ENCODE data around the gene NHEJ1.

DNA sequence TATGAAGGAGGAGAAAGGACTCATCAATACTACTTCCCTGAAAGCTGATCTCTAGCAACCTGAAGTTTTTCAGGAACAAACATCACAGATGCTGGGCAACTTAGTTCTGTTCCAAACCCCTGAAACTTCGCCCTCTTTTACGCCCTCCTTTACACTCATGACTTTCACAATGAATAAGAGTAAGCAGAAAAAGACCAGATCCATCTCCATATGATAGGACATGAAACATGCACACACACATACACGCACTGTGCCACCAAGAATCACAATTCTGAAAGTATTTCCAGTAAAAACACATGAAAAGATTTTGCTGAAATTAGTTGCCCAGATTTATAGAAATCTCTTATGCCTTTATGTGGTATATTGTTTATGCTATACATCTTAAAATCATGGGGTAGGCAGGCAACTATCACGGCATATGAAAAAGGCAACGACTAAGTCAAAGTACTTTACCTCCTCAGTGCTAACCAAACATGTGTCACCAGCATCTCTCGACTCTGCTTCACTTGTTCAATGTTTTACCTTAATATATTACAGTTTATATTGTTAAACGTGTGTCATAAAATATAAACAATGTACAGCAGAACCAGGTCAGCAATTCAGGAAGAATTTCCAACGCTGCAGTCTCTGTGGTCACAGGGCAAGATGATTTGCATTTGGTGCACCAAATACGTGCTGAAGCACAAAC is 47.8 kb downstream of the NHEJ1 start:
- TF ChIP-seq, protein P1, sequence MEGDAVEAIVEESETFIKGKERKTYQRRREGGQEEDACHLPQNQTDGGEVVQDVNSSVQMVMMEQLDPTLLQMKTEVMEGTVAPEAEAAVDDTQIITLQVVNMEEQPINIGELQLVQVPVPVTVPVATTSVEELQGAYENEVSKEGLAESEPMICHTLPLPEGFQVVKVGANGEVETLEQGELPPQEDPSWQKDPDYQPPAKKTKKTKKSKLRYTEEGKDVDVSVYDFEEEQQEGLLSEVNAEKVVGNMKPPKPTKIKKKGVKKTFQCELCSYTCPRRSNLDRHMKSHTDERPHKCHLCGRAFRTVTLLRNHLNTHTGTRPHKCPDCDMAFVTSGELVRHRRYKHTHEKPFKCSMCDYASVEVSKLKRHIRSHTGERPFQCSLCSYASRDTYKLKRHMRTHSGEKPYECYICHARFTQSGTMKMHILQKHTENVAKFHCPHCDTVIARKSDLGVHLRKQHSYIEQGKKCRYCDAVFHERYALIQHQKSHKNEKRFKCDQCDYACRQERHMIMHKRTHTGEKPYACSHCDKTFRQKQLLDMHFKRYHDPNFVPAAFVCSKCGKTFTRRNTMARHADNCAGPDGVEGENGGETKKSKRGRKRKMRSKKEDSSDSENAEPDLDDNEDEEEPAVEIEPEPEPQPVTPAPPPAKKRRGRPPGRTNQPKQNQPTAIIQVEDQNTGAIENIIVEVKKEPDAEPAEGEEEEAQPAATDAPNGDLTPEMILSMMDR (conservative IDR thresholded peaks at IDR 0.05; ENCODE audit: low read depth, low read length), result no peak
- TF ChIP-seq EZH2 (IDR thresholded peaks at IDR 0.05; ENCODE audit: low read length, unreplicated experiment) (no peak), EZH2phosphoT487 (IDR thresholded peaks at IDR 0.05; ENCODE audit: borderline replicate concordance, low read length) (no peak)

Measured in PC-3 (cell line).